GM12878 (cell line): Measurements from ENCODE around the gene TRAF3IP1.

Source experiments
- CREB1 ChIP-seq: IDR thresholded peaks from 2 replicates; pipeline ENCODE4 v1.6.1; 2012; ENCODE audit warnings: low read depth, mild to moderate bottlenecking, inconsistent platforms
- NFYB ChIP-seq: IDR thresholded peaks from 2 replicates; pipeline ENCODE4 v1.6.1; 2011; ENCODE audit warnings: low read depth, mild to moderate bottlenecking, low read length, improper control_type of control experiment, moderate library complexity; ENCODE audit not compliant: insufficient read depth
- POLR2A ChIP-seq: IDR thresholded peaks from 2 replicates; pipeline ENCODE4 v1.6.1; 2011; ENCODE audit warnings: low read depth, mild to moderate bottlenecking, low read length
- TAF1 ChIP-seq: IDR thresholded peaks from 2 replicates; pipeline ENCODE4 v1.6.1; 2011; ENCODE audit warnings: mild to moderate bottlenecking, low read depth, low read length, borderline replicate concordance
- ZNF384 ChIP-seq: IDR thresholded peaks from 2 replicates; pipeline ENCODE4 v1.6.1; 2012; ENCODE audit warnings: low read depth, mild to moderate bottlenecking, low read length, improper control_type of control experiment, borderline replicate concordance
- TF ChIP-seq, protein P1 (sequence below): IDR thresholded peaks from 2 replicates; pipeline ENCODE4 v1.6.1; 2012; ENCODE audit warnings: mild to moderate bottlenecking, low read depth, low read length
- TF ChIP-seq, protein P2 (sequence below): IDR thresholded peaks from 2 replicates; pipeline ENCODE4 v1.6.1; 2011; ENCODE audit warnings: low read depth, mild to moderate bottlenecking, low read length, moderate library complexity, borderline replicate concordance; ENCODE audit errors: extremely low read depth

DNA sequence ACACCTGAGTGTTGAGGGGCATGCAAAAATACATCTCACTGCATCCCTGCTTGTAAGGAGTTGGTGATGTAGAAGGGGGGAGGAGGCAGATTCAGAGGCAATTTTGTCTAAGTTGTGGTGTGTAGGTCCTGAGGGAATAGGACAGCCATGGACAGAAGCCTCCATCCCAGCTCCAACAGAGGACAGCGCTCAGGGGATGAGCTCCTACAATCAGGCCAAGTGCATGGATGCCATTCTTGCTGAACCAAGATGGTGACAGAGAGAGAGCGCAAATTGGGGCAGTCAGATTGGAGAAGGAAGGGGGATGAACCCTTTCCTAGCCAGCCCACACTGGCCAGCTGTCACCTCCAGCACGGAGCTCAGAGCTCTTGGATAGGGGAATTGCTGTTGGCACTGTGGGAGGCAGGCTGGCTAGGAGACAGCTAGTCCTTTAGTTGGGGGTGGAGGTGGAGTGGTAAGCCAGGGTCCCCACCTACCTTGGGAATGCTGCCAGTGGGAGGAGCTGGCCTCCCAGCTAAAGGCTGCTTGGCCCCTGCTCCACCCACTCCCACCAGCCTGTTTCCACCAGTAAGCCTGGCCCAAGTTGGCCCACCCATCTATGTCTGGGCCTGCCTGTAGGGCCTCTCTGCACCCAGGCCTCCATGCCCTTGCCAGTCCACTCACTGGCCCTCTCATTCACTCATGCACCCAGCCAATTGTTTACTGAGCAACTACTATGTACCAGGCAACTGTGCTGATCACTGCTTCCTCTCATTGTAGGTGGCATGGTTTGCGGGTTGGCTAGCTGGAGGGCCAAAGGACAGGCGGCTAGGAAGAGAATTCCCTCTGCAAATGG, 29.4 kb upstream of the TRAF3IP1 start:
- TF ChIP-seq, protein P1, sequence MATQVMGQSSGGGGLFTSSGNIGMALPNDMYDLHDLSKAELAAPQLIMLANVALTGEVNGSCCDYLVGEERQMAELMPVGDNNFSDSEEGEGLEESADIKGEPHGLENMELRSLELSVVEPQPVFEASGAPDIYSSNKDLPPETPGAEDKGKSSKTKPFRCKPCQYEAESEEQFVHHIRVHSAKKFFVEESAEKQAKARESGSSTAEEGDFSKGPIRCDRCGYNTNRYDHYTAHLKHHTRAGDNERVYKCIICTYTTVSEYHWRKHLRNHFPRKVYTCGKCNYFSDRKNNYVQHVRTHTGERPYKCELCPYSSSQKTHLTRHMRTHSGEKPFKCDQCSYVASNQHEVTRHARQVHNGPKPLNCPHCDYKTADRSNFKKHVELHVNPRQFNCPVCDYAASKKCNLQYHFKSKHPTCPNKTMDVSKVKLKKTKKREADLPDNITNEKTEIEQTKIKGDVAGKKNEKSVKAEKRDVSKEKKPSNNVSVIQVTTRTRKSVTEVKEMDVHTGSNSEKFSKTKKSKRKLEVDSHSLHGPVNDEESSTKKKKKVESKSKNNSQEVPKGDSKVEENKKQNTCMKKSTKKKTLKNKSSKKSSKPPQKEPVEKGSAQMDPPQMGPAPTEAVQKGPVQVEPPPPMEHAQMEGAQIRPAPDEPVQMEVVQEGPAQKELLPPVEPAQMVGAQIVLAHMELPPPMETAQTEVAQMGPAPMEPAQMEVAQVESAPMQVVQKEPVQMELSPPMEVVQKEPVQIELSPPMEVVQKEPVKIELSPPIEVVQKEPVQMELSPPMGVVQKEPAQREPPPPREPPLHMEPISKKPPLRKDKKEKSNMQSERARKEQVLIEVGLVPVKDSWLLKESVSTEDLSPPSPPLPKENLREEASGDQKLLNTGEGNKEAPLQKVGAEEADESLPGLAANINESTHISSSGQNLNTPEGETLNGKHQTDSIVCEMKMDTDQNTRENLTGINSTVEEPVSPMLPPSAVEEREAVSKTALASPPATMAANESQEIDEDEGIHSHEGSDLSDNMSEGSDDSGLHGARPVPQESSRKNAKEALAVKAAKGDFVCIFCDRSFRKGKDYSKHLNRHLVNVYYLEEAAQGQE: no peak
- TF ChIP-seq POLR2A (no peak), TAF1 (no peak), NFYB (no peak), CREB1 (no peak), ZNF384 (no peak)
- TF ChIP-seq, protein P2, sequence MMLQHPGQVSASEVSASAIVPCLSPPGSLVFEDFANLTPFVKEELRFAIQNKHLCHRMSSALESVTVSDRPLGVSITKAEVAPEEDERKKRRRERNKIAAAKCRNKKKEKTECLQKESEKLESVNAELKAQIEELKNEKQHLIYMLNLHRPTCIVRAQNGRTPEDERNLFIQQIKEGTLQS: no peak
